Right lobe of liver (tissue), 4 donors: Measurements from ENCODE around the gene SEC63.
"Not testable (repeated sequence)": the region's sequence is repeated elsewhere in the genome, so short reads cannot be mapped to it uniquely, and the experiment has no call there.

ENCODE experiments used
- CTCF ChIP-seq, 4 donors: fragments of 200-600 bp in 3 of 4; fragments of 450-650 bp in 1 of 4; IDR thresholded peaks; one replicate each; pipeline versions ENCODE4 v1.5.1 to v1.8.0; 2016 to 2022; ENCODE audit warnings: antibody characterized with exemption in 4 of 4, mild to moderate bottlenecking in 2 of 4
- POLR2A ChIP-seq: fragments of 450-650 bp; IDR thresholded peaks from one replicate; pipeline ENCODE4 v1.6.1; 2017; ENCODE audit warnings: antibody characterized with exemption, mild to moderate bottlenecking
- donor health status: DM: no; HTN: no; CAD: no.
- donor health status: DM: no; HTN: no; CAD: no.
- donor health status: DM: no; HTN: yes; CAD: no.

DNA sequence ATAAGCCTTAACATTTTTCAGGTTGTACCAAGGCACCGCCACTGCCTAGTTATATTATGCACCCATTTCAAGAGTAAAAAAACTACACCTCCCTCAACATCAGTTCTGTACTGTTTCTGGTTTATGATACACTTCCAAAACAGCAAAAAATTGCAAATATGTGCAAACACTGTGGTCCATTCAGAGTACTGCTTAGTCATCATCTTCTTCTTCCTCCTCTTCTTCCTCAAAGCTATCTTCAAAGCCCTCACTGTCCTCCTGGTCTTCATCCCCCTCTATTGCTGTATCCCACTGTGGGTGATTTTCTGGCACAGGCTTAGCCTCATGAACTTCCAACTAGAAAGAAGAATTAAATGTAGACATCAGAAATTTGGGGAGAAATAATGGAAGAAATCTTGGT lies 86.5 kb downstream of the SEC63 start:
- TF ChIP-seq POLR2A; CTCF (IDR thresholded peaks at IDR 0.05): not testable (repeated sequence)
